ENCODE results near the gene ZFAND5. TPM values are rescaled to one million over a fixed set of nuclear protein-coding genes. Genes with fewer than 3 reads are reported as not detected.

The ZFAND5 gene
- polyA plus RNA-seq, 1 of the 3 experiments (the other 2 are of a cell fraction): 58.8 TPM

GRCh38 chr9:72401396-72401795, 36.4 kb upstream of the ZFAND5 start:
- TF ChIP-seq GABPA (IDR thresholded peaks at IDR 0.05; ENCODE audit: low read depth) (no peak), GATA2 (CRISPR knock-in tag; IDR thresholded peaks at IDR 0.05) (no peak), JUND (IDR thresholded peaks at IDR 0.05) (no peak), MXI1 (IDR thresholded peaks at IDR 0.05; ENCODE audit: low read depth, low read length) (no peak), SIN3A (IDR thresholded peaks at IDR 0.05; ENCODE audit: borderline replicate concordance, low read depth, low read length) (no peak), FOXM1 (IDR thresholded peaks at IDR 0.05; ENCODE audit: low read depth) (no peak), NFIC (IDR thresholded peaks at IDR 0.05; ENCODE audit: borderline replicate concordance) (no peak), RAD21 (IDR thresholded peaks at IDR 0.05; ENCODE audit: low read length) (no peak)
- Histone ChIP-seq H2AFZ (ENCODE audit: low read depth) (0 out of 2 replicates have a peak overlapping the region, but pooled peaks have one; percentile 36), H3K9me2 (no peaks in the 10 kb centered on the region), H3K9me3 (no peaks in the 10 kb centered on the region), H3K27ac (ENCODE audit: low read depth in 2 of 2, low read length in 1 of 2) (no peak overlapping the region), H3K4me1 (ENCODE audit: control insufficient read depth in 1 of 2, insufficient read depth in 2 of 2, low read depth in 1 of 2, low read length in 1 of 2) (no peaks in the 10 kb centered on the region), H3K36me3 (replicated peaks in 1 of 2; ENCODE audit: control insufficient read depth in 1 of 2, insufficient read depth in 2 of 2, low read length in 1 of 2) (no peaks in the 10 kb centered on the region), H4K20me1 (ENCODE audit: insufficient read depth) (no peaks in the 10 kb centered on the region), H3K4me2 (no peak overlapping the region), H3K4me3 (ENCODE audit: low read depth in 2 of 2, low read length in 1 of 2) (no peak overlapping the region), H3F3A (replicated peaks; ENCODE audit: insufficient read depth) (no peaks in the 10 kb centered on the region), H3K79me2 (ENCODE audit: insufficient read depth) (no peaks in the 10 kb centered on the region), H3K9ac (no peak overlapping the region), H3K27me3 (ENCODE audit: insufficient read depth) (peaks cover 5% of the 10 kb centered on the region; the same call in 1 of the 2 replicates)
- CTCF ChIA-PET: no interaction called here
- DNase-seq: no peak
- WGBS (ENCODE audit: low lambda C conversion rate): 65% methylated on average over 1 of the region's 1 CpG
- POLR2A ChIA-PET: no interaction called here

GRCh38 chr9:72400866-72401265, 35.9 kb upstream of the ZFAND5 start:
- no peak overlapping the region for H3K4me2 ChIP-seq
- ChIA-PET CTCF (no interaction called here), POLR2A (no interaction called here)
- no peak overlapping the region for H3K4me3 ChIP-seq (ENCODE audit: low read depth in 2 of 2, low read length in 1 of 2)
- no peaks in the 10 kb centered on the region for H3K9me3 ChIP-seq
- no peak overlapping the region for H2AFZ ChIP-seq (ENCODE audit: low read depth)
- H3K27ac ChIP-seq (ENCODE audit: low read depth in 2 of 2, low read length in 1 of 2): no peak overlapping the region
- no peaks in the 10 kb centered on the region for H3K79me2 ChIP-seq (ENCODE audit: insufficient read depth)
- no peaks in the 10 kb centered on the region for H3K9me2 ChIP-seq
- no peaks in the 10 kb centered on the region for H3K36me3 ChIP-seq (replicated peaks in 1 of 2; ENCODE audit: control insufficient read depth in 1 of 2, insufficient read depth in 2 of 2, low read length in 1 of 2)
- no peak for DNase-seq
- peaks cover 5% of the 10 kb centered on the region; the same call in 1 of the 2 replicates for H3K27me3 ChIP-seq (ENCODE audit: insufficient read depth)
- 12% methylated on average over 2 of the region's 2 CpGs for WGBS (ENCODE audit: low lambda C conversion rate)
- no peaks in the 10 kb centered on the region for H3K4me1 ChIP-seq (ENCODE audit: control insufficient read depth in 1 of 2, insufficient read depth in 2 of 2, low read depth in 1 of 2, low read length in 1 of 2)
- H3F3A ChIP-seq (replicated peaks; ENCODE audit: insufficient read depth): no peaks in the 10 kb centered on the region
- no peaks in the 10 kb centered on the region for H4K20me1 ChIP-seq (ENCODE audit: insufficient read depth)
- H3K9ac ChIP-seq: no peak overlapping the region
- TF ChIP-seq RFX5 (IDR thresholded peaks at IDR 0.05; ENCODE audit: low read length): no peak
- no peak for TF ChIP-seq SMC3 (IDR thresholded peaks at IDR 0.05; ENCODE audit: low read depth, low read length)
- no peak for TF ChIP-seq GATA2 (CRISPR knock-in tag; IDR thresholded peaks at IDR 0.05)
- TF ChIP-seq RCOR1 (IDR thresholded peaks at IDR 0.05; ENCODE audit: low read length): no peak
- TF ChIP-seq USF2 (IDR thresholded peaks at IDR 0.05; ENCODE audit: borderline replicate concordance, low read depth, low read length): no peak
- TF ChIP-seq CTCF (IDR thresholded peaks at IDR 0.05): no peak
- TF ChIP-seq ZBTB33 (IDR thresholded peaks at IDR 0.05; ENCODE audit: borderline replicate concordance, low read depth): no peak
- no peak for TF ChIP-seq IRF3 (IDR thresholded peaks at IDR 0.05; ENCODE audit: low read depth, low read length)
- no peak for TF ChIP-seq GABPA (IDR thresholded peaks at IDR 0.05; ENCODE audit: low read depth)
- no peak for TF ChIP-seq RAD21 (IDR thresholded peaks at IDR 0.05; ENCODE audit: low read length)
- TF ChIP-seq RXRA (IDR thresholded peaks at IDR 0.05; ENCODE audit: borderline replicate concordance, low read depth): no peak
- TF ChIP-seq TAF1 (IDR thresholded peaks at IDR 0.05; ENCODE audit: borderline replicate concordance, low read depth, low read length): no peak
- TF ChIP-seq TEAD4 (IDR thresholded peaks at IDR 0.05; ENCODE audit: borderline replicate concordance, insufficient read depth): no peak
- no peak for TF ChIP-seq ELF1 (IDR thresholded peaks at IDR 0.05)
- no peak for TF ChIP-seq EP300 (IDR thresholded peaks at IDR 0.05; ENCODE audit: borderline replicate concordance in 1 of 2, low read depth in 1 of 2, low read length in 1 of 2)
